ENCODE data around the gene SDK2.

DNA sequence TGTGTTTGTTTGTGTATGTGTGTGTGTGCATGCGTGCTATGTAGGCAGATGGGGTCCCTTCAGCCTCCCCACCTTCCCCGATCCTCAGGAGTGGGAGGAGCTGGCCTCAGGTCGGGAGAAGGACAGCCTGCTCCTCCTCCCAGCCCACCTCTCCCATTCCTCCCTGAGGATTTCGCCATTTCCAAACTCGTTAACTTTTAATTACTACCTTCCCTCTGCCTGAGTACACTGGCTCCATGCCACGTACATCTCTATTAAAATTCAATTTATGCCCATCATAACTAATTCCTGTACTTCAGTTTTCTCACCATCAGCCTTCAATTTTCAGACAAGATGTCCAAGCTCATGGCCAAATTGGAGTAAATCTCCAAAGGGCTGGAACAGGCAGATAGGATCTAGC is 148.6 kb downstream of the SDK2 start:
- TF ChIP-seq GATA2 (IDR thresholded peaks at IDR 0.05; ENCODE audit: low read depth, low read length) (no peak), GATA3 (IDR thresholded peaks at IDR 0.05; ENCODE audit: low read depth, low read length) (no peak)

All from SH-SY5Y (cell line).